ENCODE measurements around the gene FOXC1.

Gene FOXC1

GRCh38 chr6:1645466-1646185, 35.9 kb downstream of the FOXC1 start:
- no peak for DNase-seq

- DNase-seq = no peak
These were observed 41.6 kb downstream of the FOXC1 start for GRCh38 chr6:1651362-1651761.

GRCh38 chr6:1652842-1653241, 43.1 kb downstream of the FOXC1 start:
- no peak for DNase-seq

- no peak for DNase-seq
These were observed 44.3 kb downstream of the FOXC1 start for GRCh38 chr6:1654054-1654453.

- DNase-seq = no peak
These were observed 47.5 kb downstream of the FOXC1 start for GRCh38 chr6:1657116-1657770.

- no peak for DNase-seq
These were observed 48.1 kb downstream of the FOXC1 start for GRCh38 chr6:1657771-1658165.

GRCh38 chr6:1658212-1659005, 48.7 kb downstream of the FOXC1 start:
- no peak for DNase-seq

- no peak for DNase-seq
These were observed 50.1 kb downstream of the FOXC1 start for GRCh38 chr6:1659816-1660215.

GRCh38 chr6:1662534-1662933, 52.8 kb downstream of the FOXC1 start:
- no peak for DNase-seq
